Bone marrow (tissue), 2 donors: ENCODE measurements around the gene ARHGEF19.
A peak's percentile ranks its signal among the peaks of the same experiment; 100 is the strongest.
"Not testable (repeated sequence)": the region's sequence is repeated elsewhere in the genome, so short reads cannot be mapped to it uniquely, and the experiment has no call there.

ENCODE experiments used
- DNase-seq, 2 donors: peaks; one replicate each; lab custom pipeline; 2025; lab: John Stamatoyannopoulos, UW

Gene ARHGEF19

DNA sequence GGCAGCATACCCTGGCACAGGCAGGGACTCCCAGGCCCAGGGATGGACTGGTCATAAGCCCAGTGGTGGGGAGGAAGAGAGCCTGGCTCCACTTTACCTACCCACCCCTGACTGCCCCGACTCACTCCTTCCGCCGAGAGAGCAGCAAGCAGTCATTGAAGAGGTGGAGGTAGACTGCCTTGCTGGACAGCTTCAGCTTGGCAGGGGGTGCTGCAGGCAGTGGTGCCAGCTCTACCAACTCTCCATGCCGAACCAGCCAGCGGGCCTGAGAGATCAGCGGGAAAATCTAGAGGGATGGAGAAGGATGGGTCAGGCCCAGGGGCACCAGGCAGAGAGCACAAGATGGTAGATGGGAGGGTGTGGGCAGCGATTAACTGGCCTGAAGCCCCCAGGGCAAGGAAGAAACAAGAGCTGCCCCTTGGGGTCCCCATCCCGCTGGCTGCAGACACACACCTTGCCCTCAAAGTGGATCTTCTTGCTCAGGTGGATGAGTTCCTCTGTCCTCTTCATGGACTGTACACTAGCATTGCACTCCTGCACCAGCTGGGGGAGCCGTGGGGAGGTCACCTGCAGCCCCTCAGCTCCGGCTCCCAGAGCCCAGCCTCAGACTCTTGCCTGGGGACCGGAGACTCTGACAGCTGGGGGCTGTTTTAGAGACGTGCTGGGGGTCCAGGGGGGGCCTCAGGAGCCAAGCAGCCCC, 7.7 kb downstream of the ARHGEF19 start:
- DNase-seq: no peak

- DNase-seq: no peak
Measured at GRCh38 chr1:16204216-16204615, 8.2 kb downstream of the ARHGEF19 start.

DNA sequence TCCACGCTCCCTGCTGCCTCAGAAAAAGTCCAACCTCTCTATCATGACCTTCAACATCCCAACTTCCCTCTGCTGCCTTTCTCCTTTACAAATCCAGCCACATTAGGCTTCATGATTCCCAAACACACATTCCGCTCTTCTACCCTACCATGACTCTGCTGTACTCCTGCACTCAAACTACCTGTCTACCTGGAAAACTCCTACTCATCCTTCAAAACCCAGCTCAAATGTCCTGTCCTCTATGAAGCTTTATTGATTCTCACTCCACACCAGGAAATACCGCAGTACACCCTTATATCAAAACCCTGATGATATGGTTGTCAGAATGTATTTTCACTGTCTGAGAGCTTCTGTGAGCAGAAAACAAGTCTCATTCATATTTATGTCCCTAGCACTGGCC, 8.9 kb downstream of the ARHGEF19 start:
- no peak for DNase-seq

GRCh38 chr1:16202281-16203210, 9.9 kb downstream of the ARHGEF19 start:
- no peak for DNase-seq

- DNase-seq: no peak
Measured at GRCh38 chr1:16199700-16200099, 12.8 kb downstream of the ARHGEF19 start.

GRCh38 chr1:16199157-16199501, 13.3 kb downstream of the ARHGEF19 start:
- no peak for DNase-seq

- no peak for DNase-seq
Measured at GRCh38 chr1:16198444-16199156, 13.9 kb downstream of the ARHGEF19 start.

GRCh38 chr1:16196874-16197273, 15.6 kb downstream of the ARHGEF19 start:
- DNase-seq: no peak

- not testable (repeated sequence) for DNase-seq
Measured at GRCh38 chr1:16196139-16196538, 16.3 kb downstream of the ARHGEF19 start.

DNA sequence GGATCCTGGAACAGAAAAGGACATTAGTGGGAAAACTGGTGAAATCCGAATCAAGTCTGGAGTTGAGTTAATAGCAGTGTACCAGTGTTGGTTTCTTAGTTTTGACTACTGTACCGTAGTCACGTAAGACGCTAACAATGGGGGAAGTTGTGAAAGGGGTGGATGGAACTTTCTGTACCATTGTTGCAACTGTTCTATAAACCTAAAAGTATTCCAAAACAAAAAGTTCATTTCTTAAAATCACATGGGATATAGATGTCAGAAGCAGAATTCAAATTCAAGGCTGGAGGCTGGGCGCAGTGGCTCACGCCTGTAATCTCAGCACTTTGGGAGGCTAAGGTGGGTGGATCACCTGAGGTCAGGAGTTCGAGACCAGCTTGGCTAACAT, 16.9 kb downstream of the ARHGEF19 start:
- DNase-seq: no peak

DNA sequence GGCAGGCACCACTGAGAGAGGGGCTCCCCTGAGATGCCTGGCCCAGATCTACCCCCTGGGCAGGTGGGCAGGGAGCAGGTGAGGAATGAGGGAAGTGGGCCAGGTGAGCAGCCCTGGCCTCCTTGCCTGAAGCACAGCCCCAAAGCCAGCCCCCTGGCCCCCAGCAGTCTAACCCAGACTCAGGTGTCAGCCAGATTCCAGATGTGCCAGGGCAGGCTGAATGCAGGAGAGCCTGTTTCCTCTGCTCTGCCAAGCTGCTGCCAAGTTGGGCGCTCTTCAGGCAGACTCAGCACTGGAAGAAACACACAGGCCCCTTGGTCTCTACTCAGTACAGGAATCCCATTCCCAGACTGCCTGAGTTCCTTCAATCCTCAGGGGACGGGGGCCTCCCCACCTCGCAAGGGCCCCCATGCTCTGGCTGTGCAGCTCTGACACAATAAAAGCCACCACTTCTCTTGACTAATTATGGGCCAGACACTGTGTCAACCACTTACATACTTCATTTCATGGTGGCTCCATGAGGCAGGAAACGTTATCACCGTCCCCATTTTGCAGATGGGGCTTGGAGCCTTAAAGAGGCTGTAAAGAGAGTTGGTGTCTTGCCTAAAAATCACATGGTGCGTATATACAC, 20.4 kb downstream of the ARHGEF19 start:
- DNase-seq: no peak

DNA sequence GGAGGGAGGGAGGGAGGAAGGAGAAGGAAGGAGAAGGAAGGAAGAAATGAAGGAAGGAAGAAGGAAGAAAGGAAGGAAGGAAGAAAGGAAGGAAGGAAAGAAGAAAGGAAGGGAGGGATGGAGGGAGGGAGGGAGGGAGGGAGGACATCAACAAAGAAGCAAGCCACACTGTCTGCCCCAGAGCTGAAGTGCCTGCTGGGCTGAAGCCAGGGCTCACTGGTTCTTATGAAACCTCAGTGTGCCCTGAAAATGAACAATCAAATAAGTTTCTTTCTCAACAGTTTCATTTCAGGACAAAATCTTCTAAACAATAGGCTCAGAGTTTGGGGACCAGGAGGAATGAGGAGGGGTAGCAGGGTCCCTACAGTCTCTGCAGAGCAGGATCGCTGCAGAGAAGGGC, 21.1 kb downstream of the ARHGEF19 start:
- DNase-seq: no peak

- no peak for DNase-seq
Measured at GRCh38 chr1:16189921-16190621, 22.4 kb downstream of the ARHGEF19 start.

DNA sequence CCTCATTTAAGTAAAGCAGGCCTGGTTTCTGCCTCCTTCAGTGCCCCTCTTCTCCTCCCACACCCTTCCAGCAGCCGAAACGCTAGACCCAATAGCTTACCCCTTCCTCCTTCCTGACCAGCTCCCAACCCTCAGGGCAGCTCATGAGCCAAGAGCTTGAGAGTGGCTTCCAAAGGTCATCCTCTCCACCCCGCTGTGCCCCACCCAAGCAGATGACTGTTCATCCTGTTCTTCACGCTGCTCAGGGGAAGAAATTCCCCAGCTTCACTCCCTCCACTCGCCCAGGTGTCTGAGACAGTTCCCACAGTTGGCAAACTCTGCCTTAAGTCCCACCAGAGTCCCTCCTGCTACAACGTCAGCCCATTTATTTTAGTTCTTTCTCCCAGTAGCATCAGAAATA, 23.4 kb downstream of the ARHGEF19 start:
- no peak for DNase-seq

DNA sequence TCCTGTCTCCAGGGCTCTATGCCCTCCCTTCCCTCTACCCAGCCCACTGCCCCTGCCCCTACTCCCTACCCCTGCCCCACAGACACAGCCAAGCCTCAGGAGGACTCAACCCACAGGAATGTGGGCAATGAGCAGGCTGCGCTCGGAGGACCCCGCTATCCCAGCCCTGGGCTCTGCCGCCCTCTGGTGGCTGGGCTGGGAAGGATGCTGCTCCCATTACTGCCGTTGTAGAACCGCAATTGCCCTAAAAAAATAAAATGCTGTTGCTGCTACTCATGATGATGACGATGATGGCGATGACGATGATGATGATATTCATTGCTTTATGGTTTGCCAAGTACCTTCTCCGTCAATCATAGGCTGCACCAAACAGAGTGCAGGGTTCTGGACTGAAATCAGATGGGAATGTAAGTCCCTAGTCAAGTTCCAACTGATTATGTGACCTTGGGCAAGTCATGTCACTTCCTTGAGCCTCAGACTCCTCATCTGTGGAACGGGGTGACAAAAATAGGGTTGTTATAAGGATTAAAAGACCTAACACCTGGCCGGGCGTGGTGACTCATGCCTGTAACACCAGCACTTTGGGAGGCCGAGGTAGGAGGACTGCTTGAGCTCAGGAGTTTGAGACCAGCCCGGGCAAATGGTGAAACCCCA, 24.6 kb downstream of the ARHGEF19 start:
- DNase-seq: peak; percentile 32 to 65

GRCh38 chr1:16186655-16187235, 25.7 kb downstream of the ARHGEF19 start:
- no peak for DNase-seq

DNA sequence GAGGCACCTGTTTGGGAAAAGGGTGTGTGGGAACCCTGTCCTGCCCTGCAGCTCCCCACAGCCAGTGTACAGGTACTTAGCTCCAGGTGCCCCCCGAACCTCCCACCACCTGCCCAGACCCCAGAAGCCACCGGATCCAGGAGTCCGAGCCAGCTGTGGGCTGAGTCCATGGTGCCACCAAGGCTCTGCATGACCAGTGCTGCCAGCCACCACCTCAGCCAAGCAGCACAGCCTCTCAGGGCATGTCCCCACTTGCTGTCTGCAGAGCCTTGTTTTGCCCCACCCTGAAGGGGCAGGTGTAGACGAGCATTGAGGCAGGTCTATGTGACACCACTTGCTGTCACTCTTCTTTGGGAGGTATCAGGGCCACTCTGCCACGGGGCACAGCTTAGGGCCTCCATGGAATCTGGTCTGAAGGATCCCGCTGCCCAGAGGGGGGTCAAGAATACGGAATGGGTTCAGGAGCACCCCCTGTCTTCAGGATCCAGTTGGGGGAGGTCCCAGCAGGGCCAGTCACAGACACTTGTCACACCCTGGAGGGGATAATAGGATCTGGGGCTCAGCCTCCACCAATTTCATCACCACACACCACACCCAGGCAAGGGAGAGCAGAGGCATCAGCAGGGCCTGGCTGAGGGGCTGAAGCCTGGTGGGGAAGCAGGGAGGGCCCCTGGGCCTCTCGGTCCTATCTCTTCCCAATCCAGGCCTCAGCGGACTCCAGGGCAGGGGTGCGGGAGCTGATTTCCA, 27.7 kb downstream of the ARHGEF19 start:
- no peak for DNase-seq

- DNase-seq: no peak
Measured at GRCh38 chr1:16183765-16184556, 28.5 kb downstream of the ARHGEF19 start.

DNA sequence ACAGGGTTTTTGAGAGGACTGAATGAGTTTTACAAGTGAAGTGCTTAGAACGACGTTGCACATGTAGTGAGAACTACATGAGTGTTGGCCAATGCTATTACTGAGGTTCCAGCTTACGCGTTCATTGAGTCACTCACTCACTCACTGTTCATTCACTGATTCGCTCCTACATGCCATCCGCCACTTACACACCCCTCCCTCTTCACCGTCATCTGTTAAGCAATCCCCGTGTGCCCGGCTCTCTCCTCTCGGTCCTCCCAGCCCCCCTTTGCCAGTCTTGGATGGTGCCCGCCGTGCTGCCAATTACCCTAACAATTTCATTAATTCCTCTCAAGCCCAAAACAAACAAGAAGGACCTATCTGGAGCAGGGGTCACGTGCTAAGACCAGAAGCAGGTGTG, 29.3 kb downstream of the ARHGEF19 start:
- DNase-seq: no peak
